Measurements from ENCODE around the gene FTO. TPM values are rescaled to one million over a fixed set of nuclear protein-coding genes. Genes with fewer than 3 reads are reported as not detected.
A peak's percentile ranks its signal among the peaks of the same experiment; 100 is the strongest.

The FTO gene
- polyA plus RNA-seq, 10 donors = 48.3 to 68.6 (median 62.8) TPM

- no peak for DNase-seq
Measured at GRCh38 chr16:53895433-53895832, 191.5 kb downstream of the FTO start.

GRCh38 chr16:53895851-53896250 is 191.9 kb downstream of the FTO start:
- no peak for DNase-seq

GRCh38 chr16:53896722-53897121 is 192.8 kb downstream of the FTO start:
- peak; percentile 58 to 86 (median 58) for DNase-seq

- DNase-seq = no peak
Measured at GRCh38 chr16:53898993-53899392, 195.0 kb downstream of the FTO start.

GRCh38 chr16:53899431-53899830 is 195.5 kb downstream of the FTO start:
- no peak for DNase-seq

- no peak for DNase-seq
Measured at GRCh38 chr16:53900667-53901066, 196.7 kb downstream of the FTO start.

- no peak for DNase-seq
Measured at GRCh38 chr16:53901408-53901807, 197.5 kb downstream of the FTO start.

- no peak for DNase-seq
Measured at GRCh38 chr16:53904533-53904932, 200.6 kb downstream of the FTO start.

GRCh38 chr16:53905028-53905427 is 201.1 kb downstream of the FTO start:
- no peak for DNase-seq

- DNase-seq = no peak
Measured at GRCh38 chr16:53908731-53909130, 204.8 kb downstream of the FTO start.

- DNase-seq = no peak
Measured at GRCh38 chr16:53910990-53911389, 207.0 kb downstream of the FTO start.

GRCh38 chr16:53911513-53911912 is 207.6 kb downstream of the FTO start:
- no peak for DNase-seq

GRCh38 chr16:53912155-53912554 is 208.2 kb downstream of the FTO start:
- no peak for DNase-seq

- peak in 1 of 3 donors; percentile 89 for DNase-seq
Measured at GRCh38 chr16:53913099-53913870, 209.3 kb downstream of the FTO start.

GRCh38 chr16:53913920-53914319 is 210.0 kb downstream of the FTO start:
- no peak for DNase-seq

GRCh38 chr16:53914736-53915135 is 210.8 kb downstream of the FTO start:
- DNase-seq = no peak

GRCh38 chr16:53915452-53916160 is 211.7 kb downstream of the FTO start:
- DNase-seq = no peak

- no peak for DNase-seq
Measured at GRCh38 chr16:53920988-53921387, 217.0 kb downstream of the FTO start.

GRCh38 chr16:53922067-53922806 is 218.3 kb downstream of the FTO start:
- DNase-seq = no peak

GRCh38 chr16:53922807-53923571 is 219.0 kb downstream of the FTO start:
- DNase-seq = peak in 1 of 3 donors; percentile 69

GRCh38 chr16:53924331-53925106 is 220.6 kb downstream of the FTO start:
- DNase-seq = no peak

Data from muscle of back (tissue), 11 donors.